BE2C (cell line): ENCODE results near the gene PIM3.

Source experiments
- DNase-seq: peaks from one replicate; pipeline ENCODE4 v3.0.0-alpha.2; 2020
- H3K27me3 ChIP-seq: fragments of 250-450 bp; sonication (Bioruptor Pico); 2 replicates; pipeline ENCODE4 v1.5.1; 2020; ENCODE audit warnings: mild to moderate bottlenecking
- H3K36me3 ChIP-seq: fragments of 250-450 bp; sonication (Bioruptor Pico); 2 replicates; pipeline ENCODE4 v1.5.1; 2020; ENCODE audit warnings: mild to moderate bottlenecking
- H3K4me1 ChIP-seq: fragments of 250-450 bp; sonication (Bioruptor Pico); 2 replicates; pipeline ENCODE4 v1.5.1; 2020
- H3K4me3 ChIP-seq: 2 replicates; pipeline ENCODE4 v1.5.1; 2011; ENCODE audit warnings: low read depth, low read length
- H3K9me3 ChIP-seq: fragments of 250-450 bp; sonication (Bioruptor Pico); 2 replicates; pipeline ENCODE4 v1.5.1; 2020
- CTCF ChIP-seq: IDR thresholded peaks from 2 replicates; pipeline ENCODE4 v1.5.1; 2012; ENCODE audit warnings: mild to moderate bottlenecking, low read depth, low read length

PIM3 gene

GRCh38 chr22:49956914-49957825 lies 3.4 kb upstream of the PIM3 start:
- peaks cover 8% of the 10 kb centered on the region for H3K4me1 ChIP-seq
- no peaks in the 10 kb centered on the region for H3K9me3 ChIP-seq
- H3K4me3 ChIP-seq, result no peak overlapping the region
- TF ChIP-seq CTCF, result no peak
- H3K36me3 ChIP-seq, result peaks cover 6% of the 10 kb centered on the region
- no peaks in the 10 kb centered on the region for H3K27me3 ChIP-seq
- peak; percentile 13 for DNase-seq

- Histone ChIP-seq H3K9me3 (no peaks in the 10 kb centered on the region), H3K27me3 (no peaks in the 10 kb centered on the region), H3K36me3 (peaks cover 12% of the 10 kb centered on the region), H3K4me1 (peaks cover 11% of the 10 kb centered on the region), H3K4me3 (no peak overlapping the region)
- TF ChIP-seq CTCF, result no peak
- DNase-seq, result peak; percentile 4
Observed at GRCh38 chr22:49957826-49958365, 2.7 kb upstream of the PIM3 start.

DNA sequence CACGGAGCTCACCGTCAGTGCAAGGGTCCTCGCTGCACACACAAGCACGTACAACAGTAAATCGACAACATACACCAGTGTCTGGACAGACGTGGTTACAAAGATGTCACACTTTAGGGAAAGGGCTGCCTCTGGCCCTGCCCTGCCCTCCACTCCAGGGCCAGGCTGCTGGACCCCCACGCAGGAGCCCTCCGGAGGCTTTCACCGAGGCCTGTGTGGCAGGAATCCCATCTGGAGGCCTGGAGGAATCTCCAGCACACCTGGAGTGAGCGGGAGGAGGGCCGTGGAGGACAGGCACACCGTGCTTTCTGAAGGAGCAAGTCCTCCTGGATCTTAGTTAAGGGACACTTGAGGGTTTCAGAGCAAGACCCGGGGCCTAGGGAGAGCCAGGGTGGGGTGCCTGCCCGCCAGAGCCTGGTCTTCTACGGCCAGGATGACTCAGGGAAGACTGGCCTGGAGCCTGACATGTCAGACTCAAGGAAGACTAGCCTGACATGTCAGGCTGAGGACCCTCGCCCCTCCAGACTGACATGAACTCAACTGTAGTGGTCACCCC lies 2.1 kb upstream of the PIM3 start:
- peaks cover 17% of the 10 kb centered on the region for H3K36me3 ChIP-seq
- peaks cover 15% of the 10 kb centered on the region for H3K4me1 ChIP-seq
- peak; percentile 4 for DNase-seq
- no peaks in the 10 kb centered on the region for H3K27me3 ChIP-seq
- TF ChIP-seq CTCF, result no peak
- no peaks in the 10 kb centered on the region for H3K9me3 ChIP-seq
- no peak overlapping the region for H3K4me3 ChIP-seq

DNA sequence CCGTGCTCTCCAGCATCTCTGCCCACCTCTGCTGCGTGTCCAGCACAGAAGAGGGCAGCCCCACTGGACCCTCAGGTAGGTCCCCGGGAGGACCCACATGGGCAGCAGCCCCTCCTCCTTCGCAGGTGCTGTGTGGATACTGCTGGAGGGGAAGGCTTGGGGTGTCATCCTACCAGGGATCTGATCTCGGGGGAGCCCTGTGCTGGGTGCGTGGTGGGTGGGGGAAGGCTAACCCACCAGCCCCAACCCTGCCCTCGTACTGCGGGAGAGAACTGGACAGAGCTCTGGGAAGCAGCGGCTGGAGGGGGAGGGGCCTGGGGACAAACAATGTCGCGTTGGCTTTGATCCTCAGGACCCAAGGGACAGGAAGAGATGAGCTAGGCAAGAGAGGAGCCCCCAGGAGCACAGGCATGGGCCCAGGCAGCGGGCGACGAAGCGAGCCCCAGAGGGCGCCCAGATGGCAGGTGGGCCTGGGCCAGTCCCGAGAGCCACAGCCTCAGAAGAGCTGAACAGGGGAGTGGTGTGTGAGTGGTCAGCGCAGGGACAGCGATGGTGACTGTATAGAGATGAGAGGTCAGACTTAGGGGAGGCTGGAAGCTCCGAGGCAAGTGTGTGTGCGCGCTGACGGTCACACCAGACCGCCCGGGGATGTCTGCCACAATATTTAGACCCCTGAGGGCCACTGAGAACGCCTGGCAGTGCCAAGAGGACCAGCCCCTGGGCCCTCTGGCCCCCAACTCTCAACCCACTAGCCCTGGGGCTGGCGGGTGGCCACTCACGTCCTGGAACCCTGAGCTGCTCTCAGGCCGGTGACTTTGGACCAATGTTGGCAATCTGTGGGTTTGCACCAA lies 1.4 kb upstream of the PIM3 start:
- Histone ChIP-seq H3K36me3 (peaks cover 21% of the 10 kb centered on the region), H3K9me3 (no peaks in the 10 kb centered on the region), H3K27me3 (no peaks in the 10 kb centered on the region), H3K4me3 (peak overlapping the region; percentile 87), H3K4me1 (peaks cover 15% of the 10 kb centered on the region)
- no peak for TF ChIP-seq CTCF
- DNase-seq, result peak; percentile 27

DNA sequence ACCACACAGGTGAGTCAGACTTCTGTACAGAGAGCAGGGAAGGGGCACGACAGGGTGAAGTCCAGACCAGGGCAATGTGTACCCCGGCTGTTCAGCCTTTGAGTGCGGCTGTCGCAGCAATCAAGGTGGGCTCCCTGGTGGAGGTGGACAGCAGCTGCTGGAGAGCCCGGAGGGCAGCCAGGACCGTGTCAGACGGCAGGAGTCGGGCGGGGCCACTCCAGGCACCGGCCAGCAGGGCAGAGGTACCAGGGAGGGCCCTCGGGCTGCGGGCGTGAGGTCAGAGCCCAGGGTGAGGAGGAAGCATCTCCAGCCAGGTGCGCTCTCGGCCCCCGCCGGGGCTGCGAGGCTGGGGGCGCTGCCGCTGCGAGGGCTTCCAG lies 802 bp upstream of the PIM3 start:
- no peaks in the 10 kb centered on the region for H3K27me3 ChIP-seq
- peaks cover 21% of the 10 kb centered on the region for H3K36me3 ChIP-seq
- H3K9me3 ChIP-seq, result no peaks in the 10 kb centered on the region
- TF ChIP-seq CTCF, result no peak
- peaks cover 15% of the 10 kb centered on the region for H3K4me1 ChIP-seq
- no peak for DNase-seq
- H3K4me3 ChIP-seq, result peak overlapping the region; percentile 87
